Endometrial microvascular endothelial cells (primary cell): ENCODE data around the gene ABCC12. TPM values are rescaled to one million over a fixed set of nuclear protein-coding genes. Genes with fewer than 3 reads are reported as not detected.

Source experiments
- in situ Hi-C: cut with HindIII; loops from 2 replicates; pipeline ENCODE4 v1.10.0; 2017; ENCODE audit warnings: low sequenced_read_pairs, low pct_unique_long_range_greater_than_20kb; ENCODE audit errors: inconsistent ontology term
- total RNA-seq: library from RNA; depleted of rRNA; stranded (reverse); fragments of >200 nt; gene quantifications from one replicate; pipeline ENCODE4 v1.2.3, GENCODE V29; 2015; ENCODE audit errors: inconsistent ontology term

Gene ABCC12
- total RNA-seq, 1 donor from 2014 or later: not detected

DNA sequence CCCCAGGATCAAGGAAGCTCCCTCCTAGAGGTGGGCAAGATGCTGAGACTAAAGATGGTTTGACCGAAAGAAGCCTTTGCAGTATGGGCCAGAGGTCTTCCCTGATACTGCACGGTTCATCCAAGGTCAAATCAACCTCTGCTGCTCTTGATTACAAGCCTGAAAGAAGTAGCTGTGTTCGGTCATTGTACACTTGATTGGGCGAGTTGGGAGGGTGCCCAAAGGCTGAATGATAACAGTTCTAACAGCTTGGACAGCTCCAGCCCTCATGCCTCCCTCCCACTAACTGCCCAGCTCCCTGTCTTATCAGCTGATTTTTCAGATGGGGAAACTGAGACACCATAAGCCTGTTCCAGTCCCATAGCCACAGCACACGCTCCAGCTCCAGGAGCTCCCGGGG lies 42.8 kb downstream of the ABCC12 start:
- in situ Hi-C loops: no loop called here

DNA sequence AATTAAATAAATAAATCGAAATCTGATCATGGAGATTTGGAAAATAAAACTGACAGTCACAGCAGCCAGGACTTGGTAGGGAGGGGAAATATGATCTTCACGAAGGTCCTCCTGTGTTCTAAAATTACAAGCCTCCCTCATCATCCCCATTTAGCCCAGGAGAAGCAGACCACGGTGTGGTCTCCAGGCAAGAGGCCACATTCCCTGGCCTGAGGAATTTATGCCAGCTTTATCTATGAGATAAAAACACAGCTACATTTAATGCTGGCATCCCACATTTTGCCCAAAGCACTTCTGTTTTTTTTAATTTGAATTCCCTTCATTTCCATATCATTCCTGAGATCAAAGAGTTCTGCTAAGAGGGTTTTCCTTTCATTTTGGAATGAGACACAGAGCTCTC lies 43.2 kb downstream of the ABCC12 start:
- in situ Hi-C loops: no loop called here

DNA sequence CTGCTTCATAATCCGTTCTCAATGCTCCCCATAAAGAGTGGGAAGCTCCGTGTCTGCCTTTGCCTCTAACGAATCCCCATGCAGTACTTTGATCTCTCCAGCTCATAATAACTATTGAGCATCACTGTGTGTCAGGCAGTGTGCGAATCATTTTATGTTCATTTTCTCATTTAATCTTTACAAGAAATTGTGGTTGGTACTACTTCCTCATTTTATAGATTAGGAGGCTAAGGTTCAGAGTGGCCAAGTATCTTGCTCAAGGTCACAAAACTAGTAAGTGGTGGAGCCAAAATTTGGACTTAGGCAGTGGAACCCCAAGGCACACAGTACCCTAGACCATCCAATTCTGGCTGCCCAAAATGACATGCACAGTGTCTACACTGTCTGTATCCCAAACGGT lies 44.8 kb downstream of the ABCC12 start:
- in situ Hi-C loops: no loop called here

GRCh38 chr16:48110000-48110399 lies 45.8 kb downstream of the ABCC12 start:
- in situ Hi-C loops: no loop called here

DNA sequence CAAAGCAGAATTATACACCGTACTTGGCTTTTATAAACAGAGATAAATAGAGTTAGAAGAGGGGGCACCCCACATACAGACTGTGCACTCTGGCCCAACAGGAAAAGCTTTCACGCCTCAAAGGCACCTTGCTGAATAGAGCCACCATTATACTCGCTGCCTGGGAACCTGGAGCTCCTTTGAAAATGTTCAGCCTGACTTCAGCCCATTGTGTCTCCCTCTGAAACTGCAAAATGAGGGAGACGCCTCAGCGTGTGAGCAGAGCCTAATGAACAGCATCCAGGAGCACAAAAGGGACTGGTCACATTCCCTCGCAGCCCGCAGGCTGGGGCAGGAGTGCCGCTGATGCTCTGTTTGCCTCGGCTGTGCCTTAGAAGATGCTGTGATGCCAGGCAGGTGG lies 46.3 kb downstream of the ABCC12 start:
- in situ Hi-C loops: no loop called here

GRCh38 chr16:48106446-48106845 lies 49.3 kb downstream of the ABCC12 start:
- in situ Hi-C loops: no loop called here

Other genes starting within 250 kb of the ABCC12 start
- gene LONP2, start 88.3 kb upstream of the ABCC12 start, total RNA-seq: 35.2 TPM
- gene ABCC11, start 91.5 kb upstream of the ABCC12 start, total RNA-seq: not detected
- 12.0 TPM for gene SIAH1, start 229.4 kb upstream of the ABCC12 start, total RNA-seq